ENCODE measurements around the gene TSTD1. TPM values are rescaled to one million over a fixed set of nuclear protein-coding genes. Genes with fewer than 3 reads are reported as not detected.

Gene TSTD1

Small RNA genes within 50 kb of the gene (small RNA-seq; reads per million reads assigned to genes)
- not detected for gene AL591806.2 (ENCODE audit: insufficient read depth)

All from mesendoderm (in vitro differentiated cells).